Mucosa of rectum (tissue), 2 donors: ENCODE results near the gene GYPB.
"Not testable (repeated sequence)": the region's sequence is repeated elsewhere in the genome, so short reads cannot be mapped to it uniquely, and the experiment has no call there.

Experiments
- H3K27ac ChIP-seq, 2 donors: one replicate each; pipeline ENCODE4 v1.7.0; 2013; ENCODE audit warnings: inconsistent platforms in 2 of 2, low read depth in 2 of 2, low read length in 2 of 2
- H3K27me3 ChIP-seq, 2 donors: one replicate each; pipeline ENCODE4 v1.7.0; 2013; ENCODE audit warnings: low read length in 2 of 2; ENCODE audit not compliant: control insufficient read depth in 2 of 2, insufficient read depth in 2 of 2
- H3K36me3 ChIP-seq, 2 donors: one replicate each; pipeline ENCODE4 v1.7.0; 2013; ENCODE audit warnings: low read length in 2 of 2; ENCODE audit not compliant: control insufficient read depth in 2 of 2, insufficient read depth in 2 of 2
- H3K4me1 ChIP-seq, 2 donors: one replicate each; pipeline ENCODE4 v1.7.0; 2013; ENCODE audit warnings: low read length in 2 of 2, mild to moderate bottlenecking in 1 of 2; ENCODE audit not compliant: control insufficient read depth in 2 of 2, insufficient read depth in 2 of 2
- H3K4me3 ChIP-seq, 2 donors: one replicate each; pipeline ENCODE4 v1.7.0; 2013; ENCODE audit warnings: low read length in 2 of 2
- H3K9ac ChIP-seq, 2 donors: one replicate each; pipeline ENCODE4 v1.7.0; 2013; ENCODE audit warnings: low read length in 2 of 2, low read depth in 1 of 2, mild to moderate bottlenecking in 1 of 2
- H3K9me3 ChIP-seq, 2 donors: one replicate each; pipeline ENCODE4 v1.7.0; 2013; ENCODE audit warnings: low read length in 2 of 2; ENCODE audit not compliant: control insufficient read depth in 2 of 2
- donor health status: healthy.
- donor health status: Normal muscosa, but diverticular disease.

Gene GYPB

DNA sequence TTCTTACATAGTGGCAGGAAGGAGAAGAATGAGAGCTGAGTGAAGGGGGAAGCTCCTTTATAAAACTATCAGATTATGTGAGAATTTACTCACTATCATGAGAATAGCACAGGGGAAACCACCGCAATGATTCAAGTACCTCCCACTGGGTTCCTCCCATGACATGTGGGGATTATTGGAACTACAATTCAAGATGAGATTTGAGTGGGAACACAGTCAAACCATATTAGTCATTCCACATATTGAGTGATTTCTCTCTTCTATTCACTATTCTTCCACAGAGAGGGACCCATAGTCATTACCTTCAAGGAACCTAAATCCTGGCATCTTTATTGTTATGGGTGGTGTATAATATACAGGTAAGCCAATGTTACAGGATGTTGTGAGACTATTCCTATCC is 27.4 kb downstream of the GYPB start:
- H3K27ac ChIP-seq, H3K4me3 ChIP-seq, H3K36me3 ChIP-seq, H3K9me3 ChIP-seq, H3K4me1 ChIP-seq, H3K9ac ChIP-seq, H3K27me3 ChIP-seq: not testable (repeated sequence)

GRCh38 chr4:143990717-143991116 is 28.5 kb downstream of the GYPB start:
- not testable (repeated sequence) for H3K27ac ChIP-seq, H3K4me1 ChIP-seq

DNA sequence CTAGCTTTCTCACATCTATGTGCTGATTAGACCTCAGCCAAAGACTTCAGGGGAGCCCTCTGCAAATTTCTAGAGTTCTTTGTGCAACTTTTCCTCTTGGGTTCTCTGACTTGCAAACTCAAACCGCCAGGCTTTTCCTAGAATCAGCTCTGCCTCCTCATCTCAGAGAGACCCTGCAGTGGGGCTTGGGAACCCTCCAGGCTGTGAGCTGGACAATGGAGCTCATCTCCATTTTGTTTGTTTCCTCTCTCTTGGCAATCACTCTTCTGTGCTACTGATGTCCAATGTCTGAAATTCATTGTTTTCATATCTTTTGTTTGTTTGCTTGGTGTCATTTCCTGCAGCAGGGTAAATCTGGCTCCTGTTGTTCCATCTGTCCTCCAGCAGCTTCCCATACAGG is 33.0 kb downstream of the GYPB start:
- Histone ChIP-seq H3K27ac (no peak overlapping the region), H3K4me3 (no peak overlapping the region), H3K4me1 (no peaks in the 10 kb centered on the region), H3K36me3 (no peaks in the 10 kb centered on the region), H3K9ac (no peak overlapping the region), H3K9me3 (no peaks in the 10 kb centered on the region), H3K27me3 (no peaks in the 10 kb centered on the region)

More at GRCh38 chr4:143990717-143991116, 28.5 kb downstream of the GYPB start:
- not testable (repeated sequence) for H3K9ac ChIP-seq, H3K27me3 ChIP-seq, H3K36me3 ChIP-seq, H3K9me3 ChIP-seq, H3K4me3 ChIP-seq

GRCh38 chr4:143980776-143981175 is 38.4 kb downstream of the GYPB start:
- H3K27me3 ChIP-seq, H3K36me3 ChIP-seq, H3K27ac ChIP-seq, H3K9me3 ChIP-seq, H3K4me3 ChIP-seq, H3K9ac ChIP-seq, H3K4me1 ChIP-seq: not testable (repeated sequence)

- not testable (repeated sequence) for H3K36me3 ChIP-seq, H3K27ac ChIP-seq, H3K9ac ChIP-seq, H3K4me1 ChIP-seq, H3K4me3 ChIP-seq, H3K27me3 ChIP-seq, H3K9me3 ChIP-seq
Observed at GRCh38 chr4:143975527-143975926, 43.7 kb downstream of the GYPB start.

GRCh38 chr4:143974021-143974420 is 45.2 kb downstream of the GYPB start:
- not testable (repeated sequence) for H3K36me3 ChIP-seq, H3K27ac ChIP-seq, H3K9ac ChIP-seq, H3K27me3 ChIP-seq, H3K4me3 ChIP-seq, H3K9me3 ChIP-seq, H3K4me1 ChIP-seq

DNA sequence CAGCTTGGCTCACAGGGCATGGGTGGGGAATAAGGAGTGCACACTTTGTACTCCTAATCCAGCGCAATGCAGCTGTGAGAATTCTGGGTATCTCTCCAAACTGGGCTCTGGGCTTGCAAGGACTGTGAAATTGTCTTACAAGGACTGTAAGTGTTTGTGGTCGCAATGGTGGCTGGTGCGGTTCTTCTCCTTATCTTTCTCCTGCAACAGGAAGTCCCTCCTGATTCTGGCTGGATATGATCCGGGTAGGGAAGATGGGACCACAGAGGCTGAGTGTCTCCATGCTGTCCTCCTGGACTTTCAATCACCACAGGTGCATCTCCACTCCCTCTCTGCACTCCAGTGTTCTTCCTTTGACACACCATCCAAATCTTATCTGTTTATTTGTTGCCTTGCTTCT is 58.1 kb downstream of the GYPB start:
- Histone ChIP-seq H3K9ac (no peak overlapping the region), H3K4me3 (no peak overlapping the region), H3K4me1 (no peaks in the 10 kb centered on the region), H3K9me3 (no peaks in the 10 kb centered on the region), H3K27me3 (no peaks in the 10 kb centered on the region), H3K36me3 (no peaks in the 10 kb centered on the region), H3K27ac (no peak overlapping the region)

GRCh38 chr4:143955306-143955705 is 63.9 kb downstream of the GYPB start:
- not testable (repeated sequence) for H3K9me3 ChIP-seq, H3K9ac ChIP-seq, H3K27ac ChIP-seq, H3K4me1 ChIP-seq, H3K27me3 ChIP-seq, H3K36me3 ChIP-seq, H3K4me3 ChIP-seq

GRCh38 chr4:143951458-143951972 is 67.7 kb downstream of the GYPB start:
- not testable (repeated sequence) for H3K9ac ChIP-seq, H3K36me3 ChIP-seq, H3K9me3 ChIP-seq

DNA sequence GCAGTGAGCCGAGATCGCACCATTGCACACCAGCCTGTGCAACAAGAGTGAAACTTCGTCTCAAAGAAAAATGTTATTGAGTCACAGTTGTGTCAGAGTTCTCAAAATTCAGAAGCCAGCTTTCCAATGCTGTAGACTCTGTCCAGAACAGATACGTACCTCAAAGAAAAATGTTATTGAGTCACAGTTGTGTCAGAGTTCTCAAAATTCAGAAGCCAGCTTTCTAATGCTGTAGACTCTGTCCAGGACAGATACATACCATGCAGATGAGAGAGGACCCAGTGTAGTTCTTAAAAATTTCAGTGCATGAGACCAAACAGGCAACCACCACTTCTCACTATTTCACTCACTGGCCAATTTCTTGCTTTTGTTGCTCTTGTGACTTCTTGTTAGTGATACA is 68.2 kb downstream of the GYPB start:
- H3K36me3 ChIP-seq, H3K4me3 ChIP-seq: not testable (repeated sequence)

More at GRCh38 chr4:143951458-143951972, 67.7 kb downstream of the GYPB start:
- H3K4me1 ChIP-seq, H3K4me3 ChIP-seq, H3K27ac ChIP-seq, H3K27me3 ChIP-seq: not testable (repeated sequence)

DNA sequence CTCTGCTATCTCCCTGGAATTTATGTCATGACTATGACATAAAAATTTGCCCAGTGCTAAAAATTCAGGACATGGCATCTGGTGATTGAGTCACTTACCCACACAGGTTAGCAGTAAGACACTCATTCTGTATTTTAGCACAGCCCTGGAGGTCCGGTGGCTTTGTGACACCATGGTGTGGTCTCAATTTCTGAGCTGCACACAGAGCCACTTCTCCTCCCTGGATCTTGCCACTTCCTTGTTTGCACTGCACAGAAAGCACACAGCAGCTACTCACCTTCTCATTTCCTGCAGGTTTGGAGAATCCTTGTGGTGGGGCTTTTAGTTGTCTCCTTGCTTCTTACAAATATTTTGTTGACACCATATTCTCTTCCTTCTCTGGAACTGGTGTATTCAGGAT is 69.0 kb downstream of the GYPB start:
- not testable (repeated sequence) for H3K4me1 ChIP-seq, H3K36me3 ChIP-seq, H3K9ac ChIP-seq, H3K9me3 ChIP-seq, H3K27me3 ChIP-seq, H3K27ac ChIP-seq, H3K4me3 ChIP-seq

More for the DNA sequence above, 68.2 kb downstream of the GYPB start:
- not testable (repeated sequence) for H3K27me3 ChIP-seq, H3K9ac ChIP-seq, H3K4me1 ChIP-seq, H3K9me3 ChIP-seq, H3K27ac ChIP-seq
